ENCODE results near the gene NBAS. TPM values are rescaled to one million over a fixed set of nuclear protein-coding genes. Genes with fewer than 3 reads are reported as not detected.

Gene NBAS
- polyA plus RNA-seq, 1 donor from 2014 or later: 31.9 TPM

GRCh38 chr2:15182275-15182674 is 378.9 kb downstream of the NBAS start:
- Histone ChIP-seq H3K9ac (ENCODE audit: low read length) (no peak overlapping the region), H2AFZ (ENCODE audit: low read depth, low read length) (no peak overlapping the region), H3F3A (ENCODE audit: insufficient read depth, low read length, poor library complexity, severe bottlenecking) (no peaks in the 10 kb centered on the region), H3K4me3 (ENCODE audit: low read length) (no peak overlapping the region), H4K20me1 (ENCODE audit: insufficient read depth) (no peaks in the 10 kb centered on the region), H3K9me3 (ENCODE audit: low read length) (no peaks in the 10 kb centered on the region), H3K27me3 (ENCODE audit: insufficient read depth, low read depth, low read length) (no peaks in the 10 kb centered on the region), H3K27ac (ENCODE audit: low read length) (no peak overlapping the region), H3K36me3 (ENCODE audit: insufficient read depth, low read length) (no peaks in the 10 kb centered on the region), H3K4me2 (ENCODE audit: low read length) (no peak overlapping the region), H3K9me2 (ENCODE audit: insufficient read depth, low read length) (no peaks in the 10 kb centered on the region), H3K79me2 (replicated peaks; ENCODE audit: insufficient read depth, low read length) (no peaks in the 10 kb centered on the region)
- TF ChIP-seq REST (IDR thresholded peaks at IDR 0.05; ENCODE audit: borderline replicate concordance): no peak
- no peak for TF ChIP-seq EP300 (conservative IDR thresholded peaks at IDR 0.05; ENCODE audit: poor library complexity, severe bottlenecking)
- no peak for TF ChIP-seq CTCF (IDR thresholded peaks at IDR 0.05; ENCODE audit: poor library complexity, severe bottlenecking)
- no peak for TF ChIP-seq MXI1 (conservative IDR thresholded peaks at IDR 0.05; ENCODE audit: poor library complexity, severe bottlenecking)
- no peak for TF ChIP-seq EZH2 (IDR thresholded peaks at IDR 0.05; ENCODE audit: borderline replicate concordance, insufficient read depth, low read length, poor library complexity, severe bottlenecking)
- TF ChIP-seq RAD21 (conservative IDR thresholded peaks at IDR 0.05): no peak
- TF ChIP-seq TAF1 (IDR thresholded peaks at IDR 0.05; ENCODE audit: low read depth): no peak
- TF ChIP-seq POLR2AphosphoS5 (IDR thresholded peaks at IDR 0.05): no peak
- TF ChIP-seq SMC3 (conservative IDR thresholded peaks at IDR 0.05; ENCODE audit: poor library complexity): no peak

GRCh38 chr2:15181092-15181745 is 379.9 kb downstream of the NBAS start:
- Histone ChIP-seq H3K4me3 (ENCODE audit: low read length) (no peak overlapping the region), H3K27me3 (ENCODE audit: insufficient read depth, low read depth, low read length) (no peaks in the 10 kb centered on the region), H3K9ac (ENCODE audit: low read length) (no peak overlapping the region), H3K36me3 (ENCODE audit: insufficient read depth, low read length) (no peaks in the 10 kb centered on the region), H3K9me3 (ENCODE audit: low read length) (no peaks in the 10 kb centered on the region), H3K4me2 (ENCODE audit: low read length) (no peak overlapping the region), H2AFZ (ENCODE audit: low read depth, low read length) (no peak overlapping the region), H3F3A (ENCODE audit: insufficient read depth, low read length, poor library complexity, severe bottlenecking) (no peaks in the 10 kb centered on the region), H4K20me1 (ENCODE audit: insufficient read depth) (no peaks in the 10 kb centered on the region), H3K79me2 (replicated peaks; ENCODE audit: insufficient read depth, low read length) (no peaks in the 10 kb centered on the region), H3K27ac (ENCODE audit: low read length) (no peak overlapping the region), H3K9me2 (ENCODE audit: insufficient read depth, low read length) (no peaks in the 10 kb centered on the region)
- TF ChIP-seq MXI1 (conservative IDR thresholded peaks at IDR 0.05; ENCODE audit: poor library complexity, severe bottlenecking) (no peak), POLR2AphosphoS5 (IDR thresholded peaks at IDR 0.05) (no peak), REST (IDR thresholded peaks at IDR 0.05; ENCODE audit: borderline replicate concordance) (no peak), CTCF (IDR thresholded peaks at IDR 0.05; ENCODE audit: poor library complexity, severe bottlenecking) (no peak), EZH2 (IDR thresholded peaks at IDR 0.05; ENCODE audit: borderline replicate concordance, insufficient read depth, low read length, poor library complexity, severe bottlenecking) (no peak), SMC3 (conservative IDR thresholded peaks at IDR 0.05; ENCODE audit: poor library complexity) (no peak), EP300 (conservative IDR thresholded peaks at IDR 0.05; ENCODE audit: poor library complexity, severe bottlenecking) (no peak), RAD21 (conservative IDR thresholded peaks at IDR 0.05) (no peak), TAF1 (IDR thresholded peaks at IDR 0.05; ENCODE audit: low read depth) (no peak)

Measured in neural cell (in vitro differentiated cells).